ENCODE measurements around the gene CARD11.

The CARD11 gene

GRCh38 chr7:2940466-2940865 lies 103.2 kb downstream of the CARD11 start:
- DNase-seq (ENCODE audit: low spot score): no peak

GRCh38 chr7:2939193-2939885 lies 104.3 kb downstream of the CARD11 start:
- peak; percentile 25 for DNase-seq (ENCODE audit: low spot score)

GRCh38 chr7:2938514-2939192 lies 105.0 kb downstream of the CARD11 start:
- peak; percentile 58 for DNase-seq (ENCODE audit: low spot score)

- peak; percentile 44 for DNase-seq (ENCODE audit: low spot score)
Measured at GRCh38 chr7:2937701-2938513, 105.8 kb downstream of the CARD11 start.

GRCh38 chr7:2936891-2937580 lies 106.6 kb downstream of the CARD11 start:
- peak; percentile 50 for DNase-seq (ENCODE audit: low spot score)

- peak; percentile 9 for DNase-seq (ENCODE audit: low spot score)
Measured at GRCh38 chr7:2936301-2936700, 107.4 kb downstream of the CARD11 start.

- peak; percentile 47 for DNase-seq (ENCODE audit: low spot score)
Measured at GRCh38 chr7:2934984-2935740, 108.5 kb downstream of the CARD11 start.

- peak; percentile 62 for DNase-seq (ENCODE audit: low spot score)
Measured at GRCh38 chr7:2934211-2934731, 109.4 kb downstream of the CARD11 start.

GRCh38 chr7:2932402-2933251 lies 111.0 kb downstream of the CARD11 start:
- DNase-seq (ENCODE audit: low spot score): peak; percentile 49

- peak; percentile 59 for DNase-seq (ENCODE audit: low spot score)
Measured at GRCh38 chr7:2931034-2931415, 112.6 kb downstream of the CARD11 start.

- peak; percentile 48 for DNase-seq (ENCODE audit: low spot score)
Measured at GRCh38 chr7:2930310-2931033, 113.2 kb downstream of the CARD11 start.

GRCh38 chr7:2929321-2930201 lies 114.1 kb downstream of the CARD11 start:
- peak; percentile 42 for DNase-seq (ENCODE audit: low spot score)

- DNase-seq (ENCODE audit: low spot score): peak; percentile 76
Measured at GRCh38 chr7:2928613-2929311, 114.9 kb downstream of the CARD11 start.

GRCh38 chr7:2928256-2928612 lies 115.4 kb downstream of the CARD11 start:
- DNase-seq (ENCODE audit: low spot score): no peak

GRCh38 chr7:2927592-2927991 lies 116.1 kb downstream of the CARD11 start:
- peak; percentile 60 for DNase-seq (ENCODE audit: low spot score)

- DNase-seq (ENCODE audit: low spot score): no peak
Measured at GRCh38 chr7:2926896-2927405, 116.7 kb downstream of the CARD11 start.

- DNase-seq (ENCODE audit: low spot score): peak; percentile 53
Measured at GRCh38 chr7:2926120-2926895, 117.4 kb downstream of the CARD11 start.
